Memory B cell (primary cell): Measurements from ENCODE around the gene PDE4B.

Experiments
- ATAC-seq: fragments of 150-1000 bp; cut with Tn5 transposase; 2 replicates; pipeline ENCODE4 v1.10.0; 2021; ENCODE audit warnings: low read depth, mild to moderate bottlenecking, moderate library complexity
- DNase-seq, 2 donors: peaks; one replicate each; pipeline ENCODE4 v3.0.0; 2022; ENCODE audit warnings: low spot score in 2 of 2
- H3K27ac Mint-ChIP-seq: one replicate; pipeline ENCODE4 v1.8.0; 2022; ENCODE audit warnings: mild to moderate bottlenecking, moderate library complexity, mixed read lengths
- H3K27me3 Mint-ChIP-seq: one replicate; pipeline ENCODE4 v1.8.0; 2022; ENCODE audit warnings: mixed read lengths
- H3K36me3 Mint-ChIP-seq: one replicate; pipeline ENCODE4 v1.8.0; 2022; ENCODE audit warnings: mild to moderate bottlenecking, mixed read lengths
- H3K4me1 Mint-ChIP-seq: one replicate; pipeline ENCODE4 v1.8.0; 2022; ENCODE audit warnings: mixed read lengths
- H3K4me3 Mint-ChIP-seq: one replicate; pipeline ENCODE4 v1.8.0; 2022; ENCODE audit warnings: mild to moderate bottlenecking, moderate library complexity, mixed read lengths
- H3K9me3 Mint-ChIP-seq: one replicate; pipeline ENCODE4 v1.8.0; 2022; ENCODE audit warnings: mixed read lengths

PDE4B gene

GRCh38 chr1:65791396-65791795 is 1.3 kb upstream of the PDE4B start:
- Mint-ChIP-seq H3K4me1 (peaks cover 2% of the 10 kb centered on the region), H3K4me3 (no peak overlapping the region), H3K36me3 (no peaks in the 10 kb centered on the region), H3K27ac (no peak overlapping the region), H3K9me3 (peaks cover 5% of the 10 kb centered on the region), H3K27me3 (peaks cover 8% of the 10 kb centered on the region)
- DNase-seq (no peak), ATAC-seq (no peak)

- ATAC-seq (no peak), DNase-seq (no peak)
- Mint-ChIP-seq H3K4me1 (peaks cover 2% of the 10 kb centered on the region), H3K27ac (no peak overlapping the region), H3K4me3 (no peak overlapping the region), H3K27me3 (peaks cover 8% of the 10 kb centered on the region), H3K36me3 (no peaks in the 10 kb centered on the region), H3K9me3 (peaks cover 5% of the 10 kb centered on the region)
These were observed 660 bp upstream of the PDE4B start for GRCh38 chr1:65791801-65792668.

DNA sequence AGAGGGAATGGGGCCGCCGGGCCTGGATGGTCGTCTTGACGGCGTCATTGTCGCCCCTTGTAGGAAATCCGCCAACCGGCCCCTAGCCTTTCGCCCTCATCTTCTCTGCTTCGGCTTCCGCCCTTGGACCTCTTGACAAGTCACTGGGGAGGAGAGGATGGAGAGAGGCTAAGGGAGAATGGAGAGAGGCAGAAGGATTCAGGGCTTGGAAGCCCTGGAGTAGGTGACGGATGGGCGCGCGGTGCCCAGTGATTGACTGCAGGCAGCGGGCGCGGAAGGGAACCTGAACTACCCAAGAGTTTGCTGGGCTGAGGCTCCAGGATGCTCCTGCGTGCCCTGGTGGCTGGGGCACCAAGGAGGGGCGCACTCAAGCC is 651 bp downstream of the PDE4B start:
- ATAC-seq (no peak), DNase-seq (no peak)
- Mint-ChIP-seq H3K36me3 (no peaks in the 10 kb centered on the region), H3K4me1 (peaks cover 2% of the 10 kb centered on the region), H3K9me3 (peaks cover 5% of the 10 kb centered on the region), H3K27ac (no peak overlapping the region), H3K27me3 (peaks cover 8% of the 10 kb centered on the region), H3K4me3 (no peak overlapping the region)

GRCh38 chr1:65795311-65795710 is 2.6 kb downstream of the PDE4B start:
- DNase-seq (no peak), ATAC-seq (no peak)
- Mint-ChIP-seq H3K4me3 (no peak overlapping the region), H3K27ac (no peak overlapping the region), H3K27me3 (peaks cover 8% of the 10 kb centered on the region), H3K36me3 (no peaks in the 10 kb centered on the region), H3K9me3 (peaks cover 2% of the 10 kb centered on the region), H3K4me1 (peaks cover 2% of the 10 kb centered on the region)

DNA sequence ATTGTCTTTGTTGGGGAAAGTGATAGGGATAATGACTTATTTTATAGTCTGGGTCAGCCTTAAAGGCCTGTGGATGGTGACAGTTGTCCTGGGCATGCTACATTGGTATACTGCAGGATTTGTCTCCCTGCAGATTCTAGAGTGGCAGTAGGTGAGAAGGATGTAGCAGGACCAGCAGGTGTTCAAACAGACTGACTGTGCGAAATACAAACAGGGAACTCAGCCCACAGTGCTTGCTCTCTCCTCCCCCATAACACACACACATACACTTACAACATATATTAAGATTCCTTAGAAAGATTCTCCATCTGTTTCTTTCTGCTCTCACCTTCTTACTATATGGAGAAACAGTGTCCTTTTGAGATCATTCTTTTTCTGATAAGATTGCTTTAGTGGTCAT is 6.9 kb downstream of the PDE4B start:
- no peaks in the 10 kb centered on the region for H3K36me3 Mint-ChIP-seq
- H3K27me3 Mint-ChIP-seq: no peaks in the 10 kb centered on the region
- DNase-seq: no peak
- H3K9me3 Mint-ChIP-seq: no peaks in the 10 kb centered on the region
- H3K4me1 Mint-ChIP-seq: no peaks in the 10 kb centered on the region
- no peak for ATAC-seq
- no peak overlapping the region for H3K4me3 Mint-ChIP-seq
- H3K27ac Mint-ChIP-seq: no peak overlapping the region

DNA sequence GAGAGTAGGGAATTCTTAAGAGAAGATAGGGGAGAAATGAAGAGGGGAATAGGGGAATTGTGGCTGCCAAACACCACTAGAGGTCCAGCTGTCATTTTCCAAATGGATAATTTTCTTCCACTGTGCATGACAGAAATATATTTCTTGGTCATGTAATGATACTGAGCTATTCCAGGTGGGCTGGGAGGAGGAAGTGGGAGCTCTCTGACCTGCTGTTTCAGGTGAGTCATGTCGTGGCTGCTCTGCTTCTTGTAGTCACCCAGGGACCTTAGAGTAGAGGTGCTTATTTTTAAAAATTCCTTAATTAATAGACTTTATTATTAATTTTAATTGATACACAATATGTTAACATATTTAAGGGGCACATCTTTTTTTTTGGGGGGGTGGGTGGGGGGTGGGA is 11.9 kb downstream of the PDE4B start:
- H3K4me1 Mint-ChIP-seq: no peaks in the 10 kb centered on the region
- H3K9me3 Mint-ChIP-seq: no peaks in the 10 kb centered on the region
- H3K27ac Mint-ChIP-seq: no peak overlapping the region
- ATAC-seq (no peak), DNase-seq (no peak)
- H3K4me3 Mint-ChIP-seq: no peak overlapping the region
- peaks cover 4% of the 10 kb centered on the region for H3K27me3 Mint-ChIP-seq
- H3K36me3 Mint-ChIP-seq: no peaks in the 10 kb centered on the region

DNA sequence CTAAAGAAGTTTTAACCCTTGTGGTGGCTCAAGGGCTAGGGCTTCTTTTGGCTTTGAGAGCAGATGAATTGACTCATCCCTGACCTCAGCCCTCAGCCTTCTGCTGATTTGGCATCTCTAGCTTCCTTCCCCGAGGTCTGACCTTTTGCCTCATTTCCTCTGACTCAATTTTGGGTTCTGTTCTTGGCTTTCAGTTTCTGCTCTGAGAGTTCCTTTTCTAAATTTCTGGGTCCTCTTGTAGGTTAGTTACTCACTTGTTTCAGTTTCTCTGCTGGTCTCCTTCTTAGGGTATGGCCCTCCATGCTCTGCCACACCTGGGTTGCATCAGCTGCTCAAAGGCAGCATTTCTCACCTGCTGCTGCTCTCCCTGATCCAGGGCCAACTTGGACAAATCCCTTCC is 19.4 kb downstream of the PDE4B start:
- no peak for DNase-seq
- Mint-ChIP-seq H3K9me3 (peaks cover 1% of the 10 kb centered on the region), H3K36me3 (no peaks in the 10 kb centered on the region), H3K27me3 (peaks cover 4% of the 10 kb centered on the region), H3K4me3 (no peak overlapping the region), H3K27ac (no peak overlapping the region), H3K4me1 (peaks cover 4% of the 10 kb centered on the region)
- peak; percentile 39 for ATAC-seq

GRCh38 chr1:65813956-65814355 is 21.3 kb downstream of the PDE4B start:
- ATAC-seq: no peak
- no peak for DNase-seq
- Mint-ChIP-seq H3K27ac (no peak overlapping the region), H3K9me3 (peaks cover 1% of the 10 kb centered on the region), H3K36me3 (no peaks in the 10 kb centered on the region), H3K4me3 (no peak overlapping the region), H3K27me3 (no peaks in the 10 kb centered on the region), H3K4me1 (peaks cover 4% of the 10 kb centered on the region)

DNA sequence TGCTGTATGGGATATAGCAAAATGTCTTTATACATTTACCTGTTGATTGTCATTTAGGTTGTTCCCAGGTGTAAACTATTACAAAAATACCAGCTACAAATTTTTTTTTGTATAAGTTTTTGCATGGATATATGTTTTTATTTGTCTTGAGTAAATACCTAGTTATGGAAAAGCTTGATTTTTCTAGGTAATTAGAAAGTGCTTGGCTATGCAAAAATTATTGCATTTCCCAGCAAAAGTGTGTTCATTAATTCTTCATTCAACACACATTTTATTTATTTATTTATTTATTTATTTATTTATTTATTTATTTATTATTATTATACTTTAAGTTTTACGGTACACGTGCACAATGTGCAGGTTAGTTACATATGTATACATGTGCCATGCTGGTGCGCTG is 22.1 kb downstream of the PDE4B start:
- H3K4me1 Mint-ChIP-seq: peaks cover 4% of the 10 kb centered on the region
- H3K36me3 Mint-ChIP-seq: no peaks in the 10 kb centered on the region
- no peak overlapping the region for H3K4me3 Mint-ChIP-seq
- H3K27ac Mint-ChIP-seq: no peak overlapping the region
- H3K9me3 Mint-ChIP-seq: peaks cover 1% of the 10 kb centered on the region
- H3K27me3 Mint-ChIP-seq: no peaks in the 10 kb centered on the region
- ATAC-seq (no peak), DNase-seq (no peak)

DNA sequence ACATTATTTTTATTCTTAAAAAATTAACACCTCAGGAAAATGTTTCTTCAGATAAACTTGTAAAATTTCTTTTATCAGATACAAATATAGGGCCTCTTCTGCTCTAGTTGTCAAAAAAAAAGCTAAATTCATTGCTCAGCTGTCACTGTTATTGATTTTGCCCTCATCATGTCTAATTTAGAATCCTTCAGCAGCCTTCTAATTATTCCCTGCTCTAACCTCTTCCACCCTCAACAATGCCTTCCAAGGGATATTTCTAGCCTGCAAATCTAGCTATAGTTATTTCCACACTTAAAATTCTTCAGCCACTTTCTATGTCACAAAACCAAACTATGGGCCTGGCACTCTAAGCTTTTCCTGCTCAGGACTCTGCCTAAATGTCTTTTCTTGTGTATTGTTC is 25.2 kb downstream of the PDE4B start:
- Mint-ChIP-seq H3K27ac (no peak overlapping the region), H3K36me3 (no peaks in the 10 kb centered on the region), H3K27me3 (no peaks in the 10 kb centered on the region), H3K9me3 (peaks cover 1% of the 10 kb centered on the region), H3K4me1 (no peaks in the 10 kb centered on the region), H3K4me3 (no peak overlapping the region)
- ATAC-seq (no peak), DNase-seq (no peak)

- H3K27me3 Mint-ChIP-seq: peaks cover 4% of the 10 kb centered on the region
- H3K4me3 Mint-ChIP-seq: no peak overlapping the region
- DNase-seq (no peak), ATAC-seq (no peak)
- no peak overlapping the region for H3K27ac Mint-ChIP-seq
- H3K36me3 Mint-ChIP-seq: no peaks in the 10 kb centered on the region
- no peaks in the 10 kb centered on the region for H3K9me3 Mint-ChIP-seq
- H3K4me1 Mint-ChIP-seq: no peaks in the 10 kb centered on the region
These were observed 26.3 kb downstream of the PDE4B start for GRCh38 chr1:65818966-65819365.

GRCh38 chr1:65820983-65821382 is 28.3 kb downstream of the PDE4B start:
- DNase-seq: no peak
- Mint-ChIP-seq H3K4me3 (no peak overlapping the region), H3K36me3 (no peaks in the 10 kb centered on the region), H3K4me1 (no peaks in the 10 kb centered on the region), H3K9me3 (no peaks in the 10 kb centered on the region), H3K27ac (no peak overlapping the region), H3K27me3 (peaks cover 4% of the 10 kb centered on the region)
- no peak for ATAC-seq

GRCh38 chr1:65821386-65821785 is 28.7 kb downstream of the PDE4B start:
- Mint-ChIP-seq H3K9me3 (no peaks in the 10 kb centered on the region), H3K27me3 (peaks cover 4% of the 10 kb centered on the region), H3K36me3 (no peaks in the 10 kb centered on the region), H3K4me3 (no peak overlapping the region), H3K4me1 (no peaks in the 10 kb centered on the region), H3K27ac (no peak overlapping the region)
- ATAC-seq (no peak), DNase-seq (no peak)

DNA sequence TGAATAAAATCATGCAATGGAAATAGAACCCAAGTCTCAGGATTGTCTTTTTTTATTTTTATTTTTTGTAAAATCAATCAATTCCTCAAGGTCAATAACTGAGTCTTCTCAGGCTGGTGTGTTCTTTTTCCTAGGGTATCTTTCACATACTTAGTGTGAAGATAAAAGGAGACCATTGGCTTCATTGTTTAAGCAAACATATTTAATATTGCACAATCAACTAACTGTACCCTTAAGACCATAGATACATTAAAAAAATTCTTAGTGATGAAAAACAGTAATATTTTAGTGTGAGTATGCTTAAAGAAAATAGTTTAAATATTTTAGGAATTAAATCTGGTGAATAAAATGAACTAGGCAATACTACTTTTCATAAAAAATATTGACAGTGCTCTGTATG is 31.4 kb downstream of the PDE4B start:
- H3K9me3 Mint-ChIP-seq: no peaks in the 10 kb centered on the region
- DNase-seq: no peak
- H3K27ac Mint-ChIP-seq: no peak overlapping the region
- peaks cover 4% of the 10 kb centered on the region for H3K27me3 Mint-ChIP-seq
- no peaks in the 10 kb centered on the region for H3K4me1 Mint-ChIP-seq
- no peak for ATAC-seq
- no peak overlapping the region for H3K4me3 Mint-ChIP-seq
- no peaks in the 10 kb centered on the region for H3K36me3 Mint-ChIP-seq

DNA sequence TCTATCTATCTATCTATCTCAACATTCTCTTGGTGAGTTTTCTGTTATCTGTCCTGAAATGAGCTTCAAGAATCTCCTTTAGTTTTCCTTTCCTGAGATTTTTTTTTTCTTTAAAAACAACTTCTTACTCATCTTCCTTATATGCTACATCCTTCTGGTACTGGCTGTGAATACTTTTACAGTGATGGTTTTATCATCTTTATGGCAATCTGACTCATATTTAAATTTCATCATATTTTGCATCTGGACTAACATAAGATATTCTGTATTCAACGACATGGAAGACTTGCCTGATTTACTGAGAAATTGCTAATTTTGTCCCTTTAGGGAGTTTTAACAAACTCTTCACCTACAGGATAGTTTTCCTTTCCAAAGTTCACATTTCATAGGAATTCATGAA is 33.0 kb downstream of the PDE4B start:
- Mint-ChIP-seq H3K36me3 (no peaks in the 10 kb centered on the region), H3K27me3 (peaks cover 4% of the 10 kb centered on the region)
- ATAC-seq: no peak

More for the DNA sequence above, 33.0 kb downstream of the PDE4B start:
- DNase-seq: no peak
- Mint-ChIP-seq H3K27ac (no peak overlapping the region), H3K9me3 (no peaks in the 10 kb centered on the region), H3K4me1 (no peaks in the 10 kb centered on the region), H3K4me3 (no peak overlapping the region)
